Measurements from ENCODE around the gene RNF150.

- TF ChIP-seq POLR2A (IDR thresholded peaks at IDR 0.05; ENCODE audit: low read depth, low read length) (no peak), POLR2AphosphoS5 (IDR thresholded peaks at IDR 0.05; ENCODE audit: low read depth, low read length) (no peak)
Measured at GRCh38 chr4:140854168-140854567, 279.1 kb downstream of the RNF150 start.

Data from GM12892 (cell line).